Measurements from ENCODE around the gene IL10.
A peak's percentile ranks its signal among the peaks of the same experiment; 100 is the strongest.

- TF ChIP-seq POLR2A (IDR thresholded peaks at IDR 0.05): no peak
- TF ChIP-seq CTCF (IDR thresholded peaks at IDR 0.05): peak in 1 of 7 experiments; percentile 28
- no peak for TF ChIP-seq POLR2AphosphoS5 (IDR thresholded peaks at IDR 0.05)
Observed at GRCh38 chr1:206808615-206809014, 36.3 kb upstream of the IL10 start.

All from stomach (tissue), 4 donors.